Esophagus muscularis mucosa (tissue), 4 donors: Measurements from ENCODE around the gene CEBPZ.

Source experiments
- EP300 ChIP-seq: sonication (generic); formaldehyde crosslinking; IDR thresholded peaks from one replicate; pipeline ENCODE4 v1.6.1; 2017; ENCODE audit warnings: antibody characterized with exemption
- POLR2A ChIP-seq: fragments of 450-650 bp; IDR thresholded peaks from one replicate; pipeline ENCODE4 v1.6.1; 2017; ENCODE audit warnings: antibody characterized with exemption, moderate library complexity, mild to moderate bottlenecking, low read depth
- POLR2AphosphoS5 ChIP-seq, 2 donors: sonication (generic); formaldehyde crosslinking; IDR thresholded peaks; one replicate each; pipeline ENCODE4 v1.6.1; 2017; ENCODE audit warnings: antibody characterized with exemption in 2 of 2
- TF ChIP-seq, protein P1 (sequence below), 3 experiments: fragments of 200-600 bp in 2 of 3; fragments of 450-650 bp in 1 of 3; sonication (generic) in 2 of 3; IDR thresholded peaks; one replicate each; pipeline ENCODE4 v1.5.1; 2017 to 2019; ENCODE audit warnings: antibody characterized with exemption in 3 of 3, mild to moderate bottlenecking in 2 of 3, moderate library complexity in 1 of 3

DNA sequence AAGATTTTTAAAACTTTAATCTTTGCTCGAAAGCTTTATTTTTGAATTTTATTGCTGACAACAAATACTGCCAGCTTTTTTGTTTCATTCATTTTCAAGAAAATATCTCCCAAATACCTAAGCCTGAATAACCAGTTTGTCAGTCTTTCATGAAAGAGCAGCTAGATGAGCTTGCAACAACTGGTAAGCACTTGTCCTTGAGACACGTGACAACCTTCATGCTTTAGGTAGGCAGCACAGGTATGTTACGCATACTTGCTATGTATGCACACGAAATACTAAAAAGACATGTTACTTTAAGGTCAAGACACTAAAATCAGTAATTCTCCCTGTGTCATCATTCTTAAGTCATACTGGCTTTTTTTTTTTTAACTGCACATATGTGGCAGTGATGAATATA, 12.3 kb downstream of the CEBPZ start:
- TF ChIP-seq POLR2AphosphoS5 (IDR thresholded peaks at IDR 0.05) (no peak), EP300 (no peak), POLR2A (no peak)
- TF ChIP-seq, protein P1, sequence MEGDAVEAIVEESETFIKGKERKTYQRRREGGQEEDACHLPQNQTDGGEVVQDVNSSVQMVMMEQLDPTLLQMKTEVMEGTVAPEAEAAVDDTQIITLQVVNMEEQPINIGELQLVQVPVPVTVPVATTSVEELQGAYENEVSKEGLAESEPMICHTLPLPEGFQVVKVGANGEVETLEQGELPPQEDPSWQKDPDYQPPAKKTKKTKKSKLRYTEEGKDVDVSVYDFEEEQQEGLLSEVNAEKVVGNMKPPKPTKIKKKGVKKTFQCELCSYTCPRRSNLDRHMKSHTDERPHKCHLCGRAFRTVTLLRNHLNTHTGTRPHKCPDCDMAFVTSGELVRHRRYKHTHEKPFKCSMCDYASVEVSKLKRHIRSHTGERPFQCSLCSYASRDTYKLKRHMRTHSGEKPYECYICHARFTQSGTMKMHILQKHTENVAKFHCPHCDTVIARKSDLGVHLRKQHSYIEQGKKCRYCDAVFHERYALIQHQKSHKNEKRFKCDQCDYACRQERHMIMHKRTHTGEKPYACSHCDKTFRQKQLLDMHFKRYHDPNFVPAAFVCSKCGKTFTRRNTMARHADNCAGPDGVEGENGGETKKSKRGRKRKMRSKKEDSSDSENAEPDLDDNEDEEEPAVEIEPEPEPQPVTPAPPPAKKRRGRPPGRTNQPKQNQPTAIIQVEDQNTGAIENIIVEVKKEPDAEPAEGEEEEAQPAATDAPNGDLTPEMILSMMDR (IDR thresholded peaks at IDR 0.05), result no peak
